ENCODE measurements around the gene CHRDL2.

The CHRDL2 gene

GRCh38 chr11:74707182-74707581 lies 24.0 kb downstream of the CHRDL2 start:
- H3K27me3 Mint-ChIP-seq: no peaks in the 10 kb centered on the region
- H3K36me3 Mint-ChIP-seq: no peaks in the 10 kb centered on the region
- H3K9me3 Mint-ChIP-seq: no peaks in the 10 kb centered on the region
- no peak overlapping the region for H3K4me3 Mint-ChIP-seq
- peaks cover 3% of the 10 kb centered on the region for H3K4me1 Mint-ChIP-seq
- H3K27ac Mint-ChIP-seq: no peak overlapping the region

GRCh38 chr11:74703211-74703610 lies 28.0 kb downstream of the CHRDL2 start:
- Mint-ChIP-seq H3K27me3 (no peaks in the 10 kb centered on the region), H3K4me3 (no peak overlapping the region), H3K4me1 (peaks cover 4% of the 10 kb centered on the region), H3K9me3 (no peaks in the 10 kb centered on the region), H3K36me3 (no peaks in the 10 kb centered on the region), H3K27ac (no peak overlapping the region)

DNA sequence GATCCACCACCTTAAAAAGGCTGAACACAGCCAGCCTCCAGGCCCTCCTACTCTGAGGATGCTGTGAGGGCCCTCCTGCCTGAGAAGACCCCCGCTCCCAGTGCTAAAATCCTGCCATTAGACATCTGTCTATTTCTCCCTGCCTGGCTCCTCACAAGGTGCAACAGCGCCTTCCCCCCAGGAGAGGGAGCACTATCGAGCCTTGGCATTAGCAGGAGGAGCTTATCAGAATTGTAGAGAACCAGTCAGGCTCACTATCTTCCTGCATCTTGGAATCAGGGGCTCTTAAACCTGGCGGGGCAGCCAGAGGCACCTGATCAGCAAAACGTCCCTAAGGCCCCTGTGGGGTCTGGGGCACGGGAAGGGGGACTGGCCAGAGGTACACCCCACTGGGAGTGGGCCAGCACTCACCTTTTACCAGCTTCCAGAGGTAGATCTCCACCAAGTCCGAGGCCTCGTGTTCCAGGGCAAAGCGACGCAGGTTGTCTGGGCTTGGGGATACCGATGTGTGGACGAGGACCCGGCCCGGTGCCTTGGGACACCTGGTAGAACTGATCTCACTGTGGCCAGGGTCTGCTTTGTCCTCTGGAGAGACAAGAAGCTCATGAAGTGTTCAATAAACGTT lies 28.7 kb downstream of the CHRDL2 start:
- Mint-ChIP-seq H3K36me3 (no peaks in the 10 kb centered on the region), H3K4me3 (no peak overlapping the region), H3K27me3 (no peaks in the 10 kb centered on the region), H3K9me3 (no peaks in the 10 kb centered on the region), H3K27ac (no peak overlapping the region), H3K4me1 (peaks cover 4% of the 10 kb centered on the region)

DNA sequence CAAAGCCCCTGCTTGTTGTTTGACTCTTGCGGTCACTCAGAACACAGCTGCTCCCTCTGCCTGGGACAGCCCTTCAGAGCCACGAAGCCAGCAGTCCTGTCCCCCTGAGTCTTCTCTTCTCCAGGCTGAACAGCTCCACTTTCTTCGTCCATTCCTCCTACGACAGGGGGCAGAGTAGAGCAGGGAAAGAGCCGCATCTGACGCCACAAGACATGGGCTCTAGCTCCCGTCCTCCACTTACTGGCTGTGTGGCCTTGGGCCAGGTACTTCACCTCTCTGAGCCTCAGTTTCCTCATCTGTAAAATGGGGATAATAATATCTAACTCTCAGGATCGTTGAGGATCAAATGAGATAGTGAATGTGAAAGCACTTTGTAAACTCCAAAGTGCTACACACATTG lies 29.9 kb downstream of the CHRDL2 start:
- Mint-ChIP-seq H3K9me3 (no peaks in the 10 kb centered on the region), H3K4me1 (peaks cover 4% of the 10 kb centered on the region), H3K27ac (no peak overlapping the region), H3K4me3 (no peak overlapping the region), H3K36me3 (no peaks in the 10 kb centered on the region), H3K27me3 (no peaks in the 10 kb centered on the region)

DNA sequence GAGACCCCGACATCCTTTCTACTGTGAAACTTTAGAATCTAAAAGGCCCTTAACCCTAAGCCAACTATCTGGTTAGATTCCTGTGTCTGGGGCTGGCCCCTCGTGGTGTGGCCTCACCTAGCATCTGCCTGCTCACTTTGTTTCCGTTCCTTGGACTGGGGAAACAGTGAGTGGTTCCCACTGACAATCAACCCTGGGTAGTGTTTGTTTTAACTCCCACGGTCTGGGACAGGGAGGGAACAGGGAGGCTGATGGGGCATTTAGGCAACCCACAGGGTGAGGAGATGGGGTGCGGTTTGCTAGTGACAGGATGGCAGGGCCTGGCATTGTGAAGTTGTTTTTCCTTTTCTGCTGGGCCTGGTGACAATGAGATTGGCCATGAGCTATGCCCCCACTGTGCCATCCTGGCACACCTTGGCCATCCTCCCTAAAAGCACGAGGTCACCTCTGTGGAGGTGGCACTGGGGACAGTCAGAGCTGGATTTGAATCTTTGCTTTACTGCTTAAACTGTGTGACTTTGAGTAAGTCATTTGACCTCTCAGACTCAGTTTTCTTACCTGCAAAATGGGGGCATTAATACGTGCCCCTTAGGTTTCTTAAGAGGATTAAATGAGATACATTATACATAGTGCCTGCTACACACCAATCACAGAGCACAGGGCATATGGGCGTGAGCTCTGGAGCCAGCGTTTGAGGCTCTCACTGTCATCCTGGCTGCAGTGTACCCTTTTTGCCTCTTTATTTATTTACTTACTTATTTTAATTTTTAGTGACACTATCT lies 31.4 kb downstream of the CHRDL2 start:
- Mint-ChIP-seq H3K9me3 (no peaks in the 10 kb centered on the region), H3K4me1 (peaks cover 4% of the 10 kb centered on the region), H3K4me3 (no peak overlapping the region), H3K27me3 (no peaks in the 10 kb centered on the region), H3K27ac (no peak overlapping the region), H3K36me3 (no peaks in the 10 kb centered on the region)

GRCh38 chr11:74697722-74698121 lies 33.5 kb downstream of the CHRDL2 start:
- Mint-ChIP-seq H3K27ac (no peak overlapping the region), H3K36me3 (no peaks in the 10 kb centered on the region), H3K4me3 (no peak overlapping the region), H3K4me1 (peaks cover 4% of the 10 kb centered on the region), H3K27me3 (no peaks in the 10 kb centered on the region), H3K9me3 (no peaks in the 10 kb centered on the region)

GRCh38 chr11:74696939-74697675 lies 34.1 kb downstream of the CHRDL2 start:
- Mint-ChIP-seq H3K4me1 (peaks cover under 1% of the 10 kb centered on the region), H3K36me3 (no peaks in the 10 kb centered on the region), H3K27me3 (no peaks in the 10 kb centered on the region), H3K4me3 (no peak overlapping the region), H3K27ac (no peak overlapping the region), H3K9me3 (no peaks in the 10 kb centered on the region)

DNA sequence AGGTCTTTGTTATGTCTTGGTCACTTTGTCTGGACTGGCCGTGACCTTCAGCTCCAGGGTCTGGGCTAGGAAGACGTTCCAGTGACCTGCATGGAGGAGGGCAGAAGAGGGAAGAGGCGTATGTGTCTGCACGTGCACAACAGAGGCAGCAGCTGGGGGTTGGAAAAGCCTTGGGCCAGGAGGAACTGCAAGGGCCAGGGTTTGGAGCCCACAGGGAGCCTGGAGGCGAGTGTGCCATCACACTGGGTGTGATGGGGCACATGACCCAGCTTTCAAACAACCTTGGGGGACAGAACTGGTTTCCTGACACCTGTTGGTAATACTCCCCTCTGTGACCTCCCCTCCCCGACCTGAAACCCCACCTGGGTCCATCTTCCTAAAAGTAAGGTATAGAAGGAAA lies 34.7 kb downstream of the CHRDL2 start:
- H3K4me3 Mint-ChIP-seq: no peak overlapping the region
- no peaks in the 10 kb centered on the region for H3K4me1 Mint-ChIP-seq
- no peak overlapping the region for H3K27ac Mint-ChIP-seq

DNA sequence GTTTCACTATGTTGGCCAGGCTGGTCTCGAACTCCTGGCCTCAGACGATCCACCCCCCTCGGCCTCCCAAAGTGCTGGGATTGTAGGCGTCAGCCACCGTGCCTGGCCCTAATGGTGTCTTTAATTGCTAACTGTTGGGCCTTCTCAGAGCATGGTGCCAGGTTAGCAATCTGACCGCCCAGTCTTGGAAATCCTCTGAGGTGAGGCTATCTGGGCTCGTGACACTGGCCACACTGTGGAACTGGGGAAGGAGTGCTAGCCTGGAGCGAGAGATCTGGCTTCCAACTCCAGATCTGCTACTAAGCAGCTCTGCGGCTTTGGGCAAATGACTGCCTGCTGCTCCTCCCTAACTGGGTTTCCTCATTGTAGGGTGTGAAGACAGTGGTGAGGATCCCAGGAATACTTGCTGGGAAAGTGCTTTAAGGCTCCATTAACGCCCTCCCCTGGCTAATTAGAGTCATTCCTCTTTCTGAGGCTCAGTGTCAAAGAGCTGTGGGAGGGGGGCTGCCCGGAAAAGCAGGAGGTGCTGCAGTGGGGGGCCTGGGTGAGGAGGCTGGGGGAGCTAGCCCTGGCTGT lies 35.4 kb downstream of the CHRDL2 start:
- H3K4me3 Mint-ChIP-seq: no peak overlapping the region
- no peaks in the 10 kb centered on the region for H3K36me3 Mint-ChIP-seq
- H3K4me1 Mint-ChIP-seq: no peaks in the 10 kb centered on the region
- H3K9me3 Mint-ChIP-seq: no peaks in the 10 kb centered on the region
- H3K27ac Mint-ChIP-seq: no peak overlapping the region
- H3K27me3 Mint-ChIP-seq: no peaks in the 10 kb centered on the region

More for the DNA sequence above, 34.7 kb downstream of the CHRDL2 start:
- Mint-ChIP-seq H3K27me3 (no peaks in the 10 kb centered on the region), H3K36me3 (no peaks in the 10 kb centered on the region), H3K9me3 (no peaks in the 10 kb centered on the region)

DNA sequence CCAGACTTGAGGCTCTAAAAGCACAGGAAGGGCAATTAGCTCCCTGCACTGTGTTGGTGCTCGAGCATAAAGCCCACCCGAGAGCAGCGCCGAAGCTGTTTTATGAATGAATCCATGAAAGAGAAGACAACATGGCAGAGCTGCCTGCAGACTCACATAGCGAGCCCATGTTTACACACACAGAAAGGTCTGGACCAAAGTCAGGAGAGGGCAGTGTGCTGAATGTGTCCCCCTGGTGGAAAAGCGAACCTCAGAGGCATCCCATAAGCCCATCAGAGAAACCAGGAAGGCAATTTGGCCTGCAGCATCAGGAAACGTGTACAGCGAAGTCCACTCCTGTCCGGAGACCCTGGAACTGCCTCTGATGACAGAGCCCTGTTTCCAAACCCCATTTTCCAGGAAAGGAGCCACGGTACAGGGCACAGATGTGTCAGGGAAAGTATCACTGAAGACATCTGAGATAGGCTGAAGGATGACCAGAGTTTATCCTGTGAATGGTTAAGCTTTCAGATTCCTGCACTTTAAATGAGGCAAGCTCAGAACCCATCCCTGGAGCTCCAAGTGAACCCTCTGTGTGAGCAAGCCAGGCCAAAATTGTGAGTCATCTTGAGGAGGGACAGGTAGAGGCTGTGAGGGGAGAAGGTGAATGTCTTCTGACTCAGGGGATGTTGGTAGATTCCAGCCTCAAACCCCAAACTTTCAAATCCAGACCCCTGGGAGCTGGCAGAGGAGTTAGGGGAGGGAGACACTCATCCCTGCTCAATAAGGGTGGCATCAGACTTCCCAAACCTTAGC lies 36.9 kb downstream of the CHRDL2 start:
- H3K27me3 Mint-ChIP-seq: no peaks in the 10 kb centered on the region
- H3K4me1 Mint-ChIP-seq: no peaks in the 10 kb centered on the region
- H3K36me3 Mint-ChIP-seq: no peaks in the 10 kb centered on the region
- H3K4me3 Mint-ChIP-seq: no peak overlapping the region
- no peak overlapping the region for H3K27ac Mint-ChIP-seq
- no peaks in the 10 kb centered on the region for H3K9me3 Mint-ChIP-seq

GRCh38 chr11:74693531-74693930 lies 37.7 kb downstream of the CHRDL2 start:
- no peak overlapping the region for H3K4me3 Mint-ChIP-seq
- H3K27me3 Mint-ChIP-seq: no peaks in the 10 kb centered on the region
- no peaks in the 10 kb centered on the region for H3K36me3 Mint-ChIP-seq
- no peak overlapping the region for H3K27ac Mint-ChIP-seq
- H3K9me3 Mint-ChIP-seq: no peaks in the 10 kb centered on the region
- no peaks in the 10 kb centered on the region for H3K4me1 Mint-ChIP-seq

DNA sequence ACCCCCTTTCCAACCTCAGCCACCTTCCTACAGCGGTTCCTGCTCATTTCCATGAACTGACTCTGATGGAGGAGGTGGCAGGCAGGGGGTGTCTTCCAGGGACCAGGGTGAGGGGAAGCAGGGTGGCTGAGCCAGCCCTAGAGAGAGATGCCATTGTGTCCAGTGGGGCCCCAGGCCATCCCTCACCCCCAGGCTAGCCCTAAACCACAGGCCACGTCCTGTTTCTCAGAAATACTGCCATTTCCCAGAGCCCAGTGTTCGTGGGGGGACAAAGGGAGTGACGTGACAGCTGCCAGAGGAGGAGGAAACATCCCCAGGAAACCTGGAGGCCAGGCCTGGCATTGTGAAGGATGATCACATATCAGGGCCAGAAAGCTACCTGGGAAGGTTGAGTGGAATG lies 39.5 kb downstream of the CHRDL2 start:
- Mint-ChIP-seq H3K9me3 (no peaks in the 10 kb centered on the region), H3K27ac (no peak overlapping the region), H3K4me1 (no peaks in the 10 kb centered on the region), H3K36me3 (no peaks in the 10 kb centered on the region), H3K27me3 (no peaks in the 10 kb centered on the region), H3K4me3 (no peak overlapping the region)

GRCh38 chr11:74689666-74690065 lies 41.6 kb downstream of the CHRDL2 start:
- H3K9me3 Mint-ChIP-seq: no peaks in the 10 kb centered on the region
- no peaks in the 10 kb centered on the region for H3K36me3 Mint-ChIP-seq
- H3K27me3 Mint-ChIP-seq: peaks cover 6% of the 10 kb centered on the region
- H3K4me3 Mint-ChIP-seq: no peak overlapping the region
- no peak overlapping the region for H3K27ac Mint-ChIP-seq
- H3K4me1 Mint-ChIP-seq: no peaks in the 10 kb centered on the region

- Mint-ChIP-seq H3K27ac (no peak overlapping the region), H3K4me3 (no peak overlapping the region), H3K4me1 (no peaks in the 10 kb centered on the region), H3K36me3 (no peaks in the 10 kb centered on the region), H3K27me3 (peaks cover 12% of the 10 kb centered on the region), H3K9me3 (no peaks in the 10 kb centered on the region)
Measured at GRCh38 chr11:74687237-74688023, 43.8 kb downstream of the CHRDL2 start.

DNA sequence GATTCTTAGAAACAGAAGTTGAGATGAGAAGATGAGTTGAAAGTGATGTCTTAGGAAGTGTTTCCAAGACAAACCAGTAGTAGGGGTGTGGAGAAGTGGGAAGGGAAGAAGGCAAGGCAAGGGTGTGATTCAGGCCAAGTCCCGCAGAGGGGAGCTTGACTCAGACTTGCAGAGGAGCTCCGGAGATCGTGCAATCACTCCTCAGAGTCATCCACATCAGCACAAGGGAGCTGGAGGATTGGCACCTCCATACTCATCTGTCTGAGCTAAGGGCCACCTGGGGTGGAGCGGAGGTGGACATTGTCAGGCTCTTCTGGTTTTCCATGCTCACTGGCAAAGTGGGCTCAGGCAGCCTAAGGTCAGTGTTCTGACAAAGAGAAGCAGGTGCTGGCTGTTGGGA lies 44.4 kb downstream of the CHRDL2 start:
- peaks cover 14% of the 10 kb centered on the region for H3K27me3 Mint-ChIP-seq
- H3K36me3 Mint-ChIP-seq: no peaks in the 10 kb centered on the region
- H3K9me3 Mint-ChIP-seq: no peaks in the 10 kb centered on the region
- no peak overlapping the region for H3K27ac Mint-ChIP-seq
- H3K4me3 Mint-ChIP-seq: no peak overlapping the region
- H3K4me1 Mint-ChIP-seq: no peaks in the 10 kb centered on the region
